ENCODE data around the gene TRIO. TPM values are rescaled to one million over a fixed set of nuclear protein-coding genes. Genes with fewer than 3 reads are reported as not detected.

TRIO gene
- total and polyA plus RNA-seq, 10 of the 15 experiments (the other 5 are each of a cell fraction or from before 2014, with no cell fraction given): 5.1 to 96.4 (median 44.6) TPM

DNA sequence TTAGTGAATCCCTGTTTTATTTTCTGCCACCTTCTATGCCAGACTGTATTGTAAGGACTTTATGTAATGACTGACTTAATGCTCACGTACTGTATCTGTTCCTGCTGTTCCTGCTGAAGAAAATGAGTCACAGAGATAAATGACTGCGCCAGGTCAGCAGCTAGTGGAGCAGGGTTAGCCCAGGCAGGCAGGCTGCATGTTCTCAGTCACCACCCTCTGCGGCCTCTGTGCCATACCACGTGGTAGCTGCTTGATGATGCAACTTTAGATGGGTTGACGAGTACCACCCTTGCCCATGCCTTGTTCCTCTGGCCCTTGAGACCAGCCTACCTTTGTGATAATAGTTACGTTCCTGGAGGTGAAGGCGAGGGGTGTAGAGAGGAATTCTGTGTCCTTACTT lies 161.9 kb downstream of the TRIO start:
- Histone ChIP-seq H3K9ac (ENCODE audit: control insufficient read depth, insufficient read depth, low read length) (no peak overlapping the region), H3K27me3 (replicated peaks in 1 of 2; ENCODE audit: control insufficient read depth in 2 of 2, insufficient read depth in 2 of 2, low read length in 1 of 2) (no peaks in the 10 kb centered on the region), H3K4me2 (ENCODE audit: control insufficient read depth, insufficient read depth) (no peak overlapping the region), H3K27ac (ENCODE audit: control insufficient read depth, insufficient read depth) (no peak overlapping the region), H3K79me2 (ENCODE audit: control insufficient read depth, insufficient read depth, low read length) (no peaks in the 10 kb centered on the region), H3K4me1 (ENCODE audit: control insufficient read depth, insufficient read depth, low read length) (no peaks in the 10 kb centered on the region), H3K9me3 (replicated peaks; ENCODE audit: control insufficient read depth, insufficient read depth, low read length) (no peaks in the 10 kb centered on the region), H4K20me1 (ENCODE audit: control insufficient read depth, insufficient read depth) (no peaks in the 10 kb centered on the region), H3K4me3 (no peak overlapping the region), H3K36me3 (ENCODE audit: control insufficient read depth in 2 of 2, insufficient read depth in 2 of 2, low read length in 1 of 2) (peaks cover 15 to 22% of the 10 kb centered on the region in 2 experiments), H2AFZ (ENCODE audit: control insufficient read depth, low read depth, low read length) (no peak overlapping the region)
- POLR2A ChIA-PET: no interaction called here
- CTCF ChIA-PET: no interaction called here
- DNase-seq (ENCODE audit: low read depth, low spot score) (no peak), ATAC-seq (no peak), FAIRE-seq (no peak)
- SMC1A ChIA-PET (ENCODE audit: uncharacterized antibody, unreplicated experiment): interaction anchor here (1.2 kb wide), 1 partner anchor 9 kb away, joined by 3 read pairs; no protein-coding TSS in a partner anchor
- RAD21 ChIA-PET (ENCODE audit: unreplicated experiment): no interaction called here
- intact Hi-C loops (cut with micrococcal nuclease; ENCODE audit: unreplicated experiment): no loop called here
- in situ Hi-C loops (cut with MboI): no loop called here
- 72% methylated on average over 7 of the region's 7 CpGs for WGBS (ENCODE audit: insufficient coverage, insufficient replicate concordance, low lambda C conversion rate, missing lambda C conversion rate)
- BruUV-seq (replicated peaks): no TSS peak
- TF ChIP-seq KDM1A (IDR thresholded peaks at IDR 0.05; ENCODE audit: borderline replicate concordance) (no peak), EZH2 (IDR thresholded peaks at IDR 0.05; ENCODE audit: borderline replicate concordance, control insufficient read depth, low read depth, low read length) (no peak), YY1 (IDR thresholded peaks at IDR 0.05; ENCODE audit: low read depth, low read length) (no peak), DPF2 (IDR thresholded peaks at IDR 0.05) (no peak), HDAC6 (IDR thresholded peaks at IDR 0.05; ENCODE audit: unreplicated experiment) (no peak), PAX8 (IDR thresholded peaks at IDR 0.05) (no peak), RB1 (IDR thresholded peaks at IDR 0.05; ENCODE audit: borderline replicate concordance) (no peak)
- TF ChIP-seq, protein P1, sequence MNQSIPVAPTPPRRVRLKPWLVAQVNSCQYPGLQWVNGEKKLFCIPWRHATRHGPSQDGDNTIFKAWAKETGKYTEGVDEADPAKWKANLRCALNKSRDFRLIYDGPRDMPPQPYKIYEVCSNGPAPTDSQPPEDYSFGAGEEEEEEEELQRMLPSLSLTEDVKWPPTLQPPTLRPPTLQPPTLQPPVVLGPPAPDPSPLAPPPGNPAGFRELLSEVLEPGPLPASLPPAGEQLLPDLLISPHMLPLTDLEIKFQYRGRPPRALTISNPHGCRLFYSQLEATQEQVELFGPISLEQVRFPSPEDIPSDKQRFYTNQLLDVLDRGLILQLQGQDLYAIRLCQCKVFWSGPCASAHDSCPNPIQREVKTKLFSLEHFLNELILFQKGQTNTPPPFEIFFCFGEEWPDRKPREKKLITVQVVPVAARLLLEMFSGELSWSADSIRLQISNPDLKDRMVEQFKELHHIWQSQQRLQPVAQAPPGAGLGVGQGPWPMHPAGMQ (IDR thresholded peaks at IDR 0.05; ENCODE audit: borderline replicate concordance): no peak
- TF ChIP-seq, protein P2, sequence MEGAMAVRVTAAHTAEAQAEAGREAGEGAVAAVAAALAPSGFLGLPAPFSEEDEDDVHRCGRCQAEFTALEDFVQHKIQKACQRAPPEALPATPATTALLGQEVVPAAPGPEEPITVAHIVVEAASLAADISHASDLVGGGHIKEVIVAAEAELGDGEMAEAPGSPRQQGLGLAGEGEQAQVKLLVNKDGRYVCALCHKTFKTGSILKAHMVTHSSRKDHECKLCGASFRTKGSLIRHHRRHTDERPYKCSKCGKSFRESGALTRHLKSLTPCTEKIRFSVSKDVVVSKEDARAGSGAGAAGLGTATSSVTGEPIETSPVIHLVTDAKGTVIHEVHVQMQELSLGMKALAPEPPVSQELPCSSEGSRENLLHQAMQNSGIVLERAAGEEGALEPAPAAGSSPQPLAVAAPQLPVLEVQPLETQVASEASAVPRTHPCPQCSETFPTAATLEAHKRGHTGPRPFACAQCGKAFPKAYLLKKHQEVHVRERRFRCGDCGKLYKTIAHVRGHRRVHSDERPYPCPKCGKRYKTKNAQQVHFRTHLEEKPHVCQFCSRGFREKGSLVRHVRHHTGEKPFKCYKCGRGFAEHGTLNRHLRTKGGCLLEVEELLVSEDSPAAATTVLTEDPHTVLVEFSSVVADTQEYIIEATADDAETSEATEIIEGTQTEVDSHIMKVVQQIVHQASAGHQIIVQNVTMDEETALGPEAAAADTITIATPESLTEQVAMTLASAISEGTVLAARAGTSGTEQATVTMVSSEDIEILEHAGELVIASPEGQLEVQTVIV (IDR thresholded peaks at IDR 0.05; ENCODE audit: borderline replicate concordance, partially characterized antibody): no peak
- TF ChIP-seq, protein P3, sequence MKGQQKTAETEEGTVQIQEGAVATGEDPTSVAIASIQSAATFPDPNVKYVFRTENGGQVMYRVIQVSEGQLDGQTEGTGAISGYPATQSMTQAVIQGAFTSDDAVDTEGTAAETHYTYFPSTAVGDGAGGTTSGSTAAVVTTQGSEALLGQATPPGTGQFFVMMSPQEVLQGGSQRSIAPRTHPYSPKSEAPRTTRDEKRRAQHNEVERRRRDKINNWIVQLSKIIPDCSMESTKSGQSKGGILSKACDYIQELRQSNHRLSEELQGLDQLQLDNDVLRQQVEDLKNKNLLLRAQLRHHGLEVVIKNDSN (IDR thresholded peaks at IDR 0.05; ENCODE audit: borderline replicate concordance, extremely low read length, insufficient read depth, low read depth, low read length): no peak
